ENCODE measurements around the gene TCERG1L.
"Not testable (repeated sequence)": the region's sequence is repeated elsewhere in the genome, so short reads cannot be mapped to it uniquely, and the experiment has no call there.

DNA sequence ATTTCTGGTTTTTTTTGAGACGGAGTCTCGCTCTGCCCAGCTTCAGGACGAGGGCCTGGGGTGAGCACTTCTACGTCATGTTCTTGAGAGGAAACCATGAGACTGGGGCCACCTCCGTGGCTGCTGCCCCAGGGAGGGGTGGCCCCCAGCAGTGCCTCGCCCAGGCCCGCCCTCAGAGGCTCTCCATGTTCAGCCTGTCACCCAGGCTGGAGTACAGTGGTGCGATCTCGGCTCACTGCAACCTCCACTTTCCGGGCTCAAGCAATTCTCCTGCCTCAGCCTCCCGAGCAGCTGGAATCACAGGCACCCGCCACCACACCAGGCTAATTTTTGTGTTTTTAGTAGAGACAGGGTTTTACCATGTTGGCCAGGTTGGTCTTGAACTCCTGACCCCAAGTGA lies 175.2 kb downstream of the TCERG1L start:
- TF ChIP-seq, protein P1, sequence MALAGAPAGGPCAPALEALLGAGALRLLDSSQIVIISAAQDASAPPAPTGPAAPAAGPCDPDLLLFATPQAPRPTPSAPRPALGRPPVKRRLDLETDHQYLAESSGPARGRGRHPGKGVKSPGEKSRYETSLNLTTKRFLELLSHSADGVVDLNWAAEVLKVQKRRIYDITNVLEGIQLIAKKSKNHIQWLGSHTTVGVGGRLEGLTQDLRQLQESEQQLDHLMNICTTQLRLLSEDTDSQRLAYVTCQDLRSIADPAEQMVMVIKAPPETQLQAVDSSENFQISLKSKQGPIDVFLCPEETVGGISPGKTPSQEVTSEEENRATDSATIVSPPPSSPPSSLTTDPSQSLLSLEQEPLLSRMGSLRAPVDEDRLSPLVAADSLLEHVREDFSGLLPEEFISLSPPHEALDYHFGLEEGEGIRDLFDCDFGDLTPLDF (CRISPR knock-in tag; IDR thresholded peaks at IDR 0.05), result not testable (repeated sequence)
- TF ChIP-seq, protein P2, sequence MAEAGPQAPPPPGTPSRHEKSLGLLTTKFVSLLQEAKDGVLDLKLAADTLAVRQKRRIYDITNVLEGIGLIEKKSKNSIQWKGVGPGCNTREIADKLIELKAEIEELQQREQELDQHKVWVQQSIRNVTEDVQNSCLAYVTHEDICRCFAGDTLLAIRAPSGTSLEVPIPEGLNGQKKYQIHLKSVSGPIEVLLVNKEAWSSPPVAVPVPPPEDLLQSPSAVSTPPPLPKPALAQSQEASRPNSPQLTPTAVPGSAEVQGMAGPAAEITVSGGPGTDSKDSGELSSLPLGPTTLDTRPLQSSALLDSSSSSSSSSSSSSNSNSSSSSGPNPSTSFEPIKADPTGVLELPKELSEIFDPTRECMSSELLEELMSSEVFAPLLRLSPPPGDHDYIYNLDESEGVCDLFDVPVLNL (CRISPR knock-in tag; IDR thresholded peaks at IDR 0.05; ENCODE audit: borderline replicate concordance, low read depth), result not testable (repeated sequence)

All from WTC11 (cell line).